Measurements from ENCODE around the gene YWHAB.
A peak's percentile ranks its signal among the peaks of the same experiment; 100 is the strongest.

The YWHAB gene

GRCh38 chr20:44914924-44915323, 29.4 kb downstream of the YWHAB start:
- DNase-seq (ENCODE audit: low read depth): no peak

DNA sequence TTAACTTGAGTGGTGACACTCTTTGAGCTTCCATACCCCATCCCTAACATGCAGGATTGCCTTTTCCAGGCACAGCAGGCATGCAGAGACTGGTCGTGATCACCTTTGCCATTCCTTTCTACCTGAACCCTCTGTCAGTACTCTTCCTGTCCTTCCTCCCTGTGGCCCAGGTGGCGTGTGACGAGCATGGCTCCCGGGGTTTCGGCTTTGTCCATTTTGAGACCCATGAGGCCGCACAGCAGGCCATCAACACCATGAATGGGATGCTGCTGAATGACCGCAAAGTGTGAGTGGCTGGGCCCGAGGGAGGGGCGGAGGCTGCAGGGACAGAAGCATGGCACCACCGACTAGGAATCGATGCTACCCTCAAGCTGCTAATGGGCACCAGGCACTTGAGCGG, 31.1 kb downstream of the YWHAB start:
- DNase-seq (ENCODE audit: low read depth): no peak

DNA sequence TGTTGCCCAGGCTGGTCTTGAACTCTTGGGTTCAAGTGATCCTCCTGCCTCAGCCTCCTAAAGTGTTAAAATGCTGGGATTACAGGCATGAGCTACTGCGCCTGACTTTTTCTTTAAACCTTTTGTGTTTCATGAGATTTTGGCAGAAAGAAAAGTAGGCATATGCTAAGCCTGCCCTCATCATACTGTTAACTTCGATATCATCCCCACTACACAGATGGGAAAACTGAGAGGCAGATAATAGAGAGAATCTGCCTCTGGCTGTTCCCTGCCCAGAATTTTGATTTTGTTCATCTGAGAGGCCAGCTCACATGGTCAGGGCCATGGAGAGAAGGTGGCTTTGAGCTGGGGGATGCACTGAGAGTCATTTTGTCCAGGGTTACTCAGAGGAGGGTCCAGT, 31.9 kb downstream of the YWHAB start:
- no peak for DNase-seq (ENCODE audit: low read depth)

GRCh38 chr20:44918342-44918741, 32.8 kb downstream of the YWHAB start:
- DNase-seq (ENCODE audit: low read depth): no peak

GRCh38 chr20:44918761-44919160, 33.3 kb downstream of the YWHAB start:
- DNase-seq (ENCODE audit: low read depth): no peak

DNA sequence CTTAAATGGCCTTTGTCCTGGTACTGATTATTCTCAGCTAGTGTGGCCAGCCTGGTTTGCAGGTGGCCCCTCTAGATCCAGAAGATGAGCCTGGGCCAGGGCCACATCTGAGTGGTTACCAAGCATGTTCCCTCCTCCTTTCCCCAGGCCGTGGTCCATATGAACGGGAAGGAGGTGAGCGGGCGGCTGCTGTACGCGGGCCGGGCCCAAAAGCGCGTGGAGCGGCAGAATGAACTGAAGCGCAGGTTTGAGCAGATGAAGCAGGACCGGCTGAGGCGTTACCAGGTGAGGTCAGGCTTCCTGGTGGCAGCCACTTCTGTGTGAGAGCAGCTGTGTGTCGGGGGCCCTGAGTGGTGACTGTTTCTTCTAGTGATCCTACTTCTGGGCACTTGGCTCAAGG, 35.9 kb downstream of the YWHAB start:
- DNase-seq (ENCODE audit: low read depth): no peak

GRCh38 chr20:44924541-44924940, 39.0 kb downstream of the YWHAB start:
- DNase-seq (ENCODE audit: low read depth): no peak

DNA sequence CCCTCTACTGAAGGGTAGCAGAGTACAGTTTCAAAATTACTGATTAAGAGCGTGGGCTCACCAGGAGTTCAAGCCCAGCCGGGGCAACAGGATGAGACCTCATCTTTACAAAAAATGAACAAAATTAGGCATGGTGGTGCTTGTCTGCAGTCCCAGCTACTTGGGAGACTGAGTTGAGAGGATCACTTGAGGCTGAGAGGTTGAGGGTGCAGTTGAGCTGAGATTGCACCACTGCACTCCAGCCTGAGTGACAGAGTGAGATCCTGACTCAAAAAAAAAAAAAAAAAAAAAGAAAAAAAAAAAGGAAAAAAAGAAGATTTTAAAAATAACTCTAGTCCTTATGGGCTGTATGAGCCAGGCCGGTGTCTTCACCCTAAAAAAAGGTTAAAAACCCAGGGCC, 43.1 kb downstream of the YWHAB start:
- no peak for DNase-seq (ENCODE audit: low read depth)

- DNase-seq (ENCODE audit: low read depth): no peak
These were observed 45.1 kb downstream of the YWHAB start for GRCh38 chr20:44930517-44931168.

DNA sequence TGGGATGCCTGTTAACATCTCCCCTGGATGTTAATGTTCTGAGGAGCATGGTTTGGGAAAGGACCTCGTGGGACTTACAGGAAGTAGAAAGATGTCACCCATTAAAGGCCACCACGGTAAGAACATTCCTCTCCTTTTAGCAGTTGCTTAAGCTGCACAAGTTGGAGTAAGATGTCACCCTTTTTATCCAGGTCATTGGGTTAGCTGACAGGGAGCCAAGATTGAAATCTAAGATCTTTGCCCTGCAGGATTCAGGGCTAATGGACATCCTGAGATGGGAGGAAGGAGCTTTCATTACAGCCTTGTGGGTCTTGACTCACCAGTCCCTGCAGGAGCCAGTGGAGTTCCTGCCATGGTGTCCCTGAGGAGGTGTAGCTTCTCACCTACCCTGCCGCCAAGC, 46.4 kb downstream of the YWHAB start:
- peak; percentile 20 for DNase-seq (ENCODE audit: low read depth)

GRCh38 chr20:44932916-44933315, 47.4 kb downstream of the YWHAB start:
- no peak for DNase-seq (ENCODE audit: low read depth)

DNA sequence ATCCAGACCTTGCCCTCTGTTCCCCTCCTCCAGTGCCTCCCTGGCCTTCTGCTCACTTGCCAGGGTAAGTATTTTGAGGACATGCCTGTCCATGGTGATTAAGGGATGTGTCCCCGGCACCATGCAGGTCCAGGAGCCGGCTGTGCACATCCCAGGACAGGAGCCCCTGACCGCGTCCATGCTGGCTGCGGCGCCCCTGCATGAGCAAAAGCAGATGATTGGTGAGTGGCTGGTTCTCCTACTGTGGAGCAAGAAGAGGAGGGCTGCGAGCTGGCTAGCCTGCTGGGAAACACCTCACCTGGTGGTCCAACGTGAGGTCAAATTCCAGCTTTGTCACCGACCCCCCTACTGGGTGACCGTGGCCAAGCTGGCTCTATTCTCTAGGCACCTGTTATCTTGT, 51.0 kb downstream of the YWHAB start:
- DNase-seq (ENCODE audit: low read depth): no peak

DNA sequence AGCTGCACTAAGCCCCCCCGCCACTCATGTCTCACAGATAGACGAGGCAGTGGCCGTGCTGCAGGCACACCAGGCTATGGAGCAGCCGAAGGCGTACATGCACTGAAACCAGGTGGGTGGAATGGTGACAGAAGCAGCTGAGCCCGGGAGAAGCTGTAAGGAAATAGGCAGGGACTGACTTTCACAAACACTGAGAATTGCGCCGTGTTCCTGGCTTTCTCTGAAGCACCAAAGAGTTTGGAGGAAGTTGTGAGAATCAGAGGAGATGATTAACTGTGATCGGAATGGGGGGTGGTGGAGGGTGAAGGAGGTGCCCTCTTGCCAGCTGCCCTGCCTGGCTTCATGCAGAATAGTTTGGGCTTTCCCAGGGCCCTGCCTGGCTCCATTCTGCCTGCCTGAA, 53.1 kb downstream of the YWHAB start:
- DNase-seq (ENCODE audit: low read depth): peak; percentile 21

- DNase-seq (ENCODE audit: low read depth): no peak
These were observed 55.7 kb downstream of the YWHAB start for GRCh38 chr20:44941120-44941691.

DNA sequence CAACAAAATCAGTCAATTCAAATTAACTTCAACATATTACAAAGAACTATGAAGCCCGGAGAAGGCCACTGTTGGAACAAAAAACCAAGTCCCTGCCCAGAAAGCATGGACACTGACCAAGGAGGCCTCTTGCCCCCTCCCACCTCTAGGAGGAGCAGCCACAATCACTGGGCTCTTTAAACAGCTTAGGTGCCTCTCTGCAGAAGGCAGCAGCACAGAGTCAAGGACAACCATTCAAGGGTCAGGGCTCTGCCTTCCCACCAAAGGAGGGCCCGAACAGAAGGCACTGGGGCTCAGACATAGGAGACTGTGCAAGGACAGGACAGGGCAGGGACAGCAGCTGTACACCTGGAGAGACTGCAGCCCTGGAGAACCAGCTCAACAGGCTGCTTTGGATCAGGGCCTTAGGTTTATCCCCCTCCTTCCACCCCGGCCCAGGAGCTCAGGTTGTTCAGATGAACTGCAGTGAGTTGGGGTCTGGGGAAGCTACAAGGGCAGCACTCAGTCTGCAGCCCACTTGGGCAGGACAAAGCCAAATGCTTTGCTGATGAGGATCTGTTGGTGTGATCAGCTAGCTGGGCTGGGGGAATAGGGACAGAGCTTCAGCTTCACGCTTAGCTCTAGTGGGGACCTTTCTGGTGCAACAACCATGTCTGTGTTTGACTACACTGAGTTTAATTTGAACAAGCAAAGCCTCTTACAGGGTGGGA, 56.9 kb downstream of the YWHAB start:
- no peak for DNase-seq (ENCODE audit: low read depth)

DNA sequence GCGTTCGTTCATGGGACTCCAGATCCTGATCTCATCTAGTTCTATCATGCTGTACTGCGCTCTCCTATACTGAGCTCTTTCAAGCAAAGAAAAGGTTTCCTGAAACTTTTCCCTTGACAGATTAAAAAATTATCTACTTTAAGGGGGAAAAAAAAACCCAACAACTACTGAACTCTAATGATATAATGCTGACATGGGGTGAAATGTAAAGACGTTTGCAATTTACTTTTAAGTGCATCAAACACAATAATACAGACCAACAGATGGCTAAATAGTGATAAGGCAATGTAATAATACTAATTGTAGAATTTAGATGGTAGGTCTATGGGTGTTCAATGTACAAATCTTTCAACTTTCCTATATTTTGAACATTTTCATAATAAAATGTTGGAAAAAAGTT, 58.3 kb downstream of the YWHAB start:
- DNase-seq (ENCODE audit: low read depth): no peak

DNA sequence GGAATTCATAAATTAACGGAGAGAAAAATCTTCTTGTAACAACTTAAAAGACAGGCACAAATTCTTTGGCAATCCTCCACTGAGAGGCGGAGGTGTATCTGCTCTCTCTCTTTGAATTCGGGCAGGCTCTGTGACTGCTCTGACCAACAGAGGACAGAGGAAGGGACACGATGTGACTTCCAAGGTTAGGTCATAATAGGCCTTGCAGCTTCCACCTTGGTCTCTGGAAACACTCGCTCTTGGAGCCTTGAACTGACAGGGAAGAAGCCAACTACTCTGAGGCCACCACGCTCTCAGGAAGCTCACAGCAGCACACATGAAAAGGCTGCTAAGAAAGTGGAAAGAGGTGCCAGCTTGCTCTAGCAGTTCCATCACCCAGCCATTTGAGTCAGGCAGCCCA, 59.8 kb downstream of the YWHAB start:
- DNase-seq (ENCODE audit: low read depth): no peak

DNA sequence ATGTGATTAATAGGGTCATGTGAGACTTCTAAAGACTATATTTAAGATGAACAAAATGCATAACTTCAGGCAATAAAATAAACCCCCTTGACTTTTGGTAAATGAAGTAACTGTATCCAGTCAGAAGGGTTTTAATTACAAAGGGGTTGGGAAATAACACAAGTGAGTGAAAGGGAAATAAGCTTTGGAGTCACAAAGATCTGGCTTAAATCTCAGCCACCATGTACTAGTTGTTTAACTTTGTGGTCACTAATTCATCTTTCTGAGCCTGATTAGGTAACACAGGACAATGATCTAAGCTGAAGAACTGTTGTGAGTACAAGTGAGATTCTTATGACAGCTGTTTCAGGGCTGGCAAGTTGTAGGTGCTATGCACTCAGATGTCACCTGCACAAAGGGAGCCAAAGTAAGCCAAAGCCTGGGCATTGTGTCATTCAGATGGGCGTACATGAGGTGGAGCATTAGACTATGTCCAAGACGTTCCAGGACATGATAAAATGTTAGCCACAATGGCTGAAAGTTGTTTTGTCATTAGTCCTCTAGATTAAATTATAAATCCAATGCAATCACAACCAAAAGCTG, 60.9 kb downstream of the YWHAB start:
- DNase-seq (ENCODE audit: low read depth): peak; percentile 79

DNA sequence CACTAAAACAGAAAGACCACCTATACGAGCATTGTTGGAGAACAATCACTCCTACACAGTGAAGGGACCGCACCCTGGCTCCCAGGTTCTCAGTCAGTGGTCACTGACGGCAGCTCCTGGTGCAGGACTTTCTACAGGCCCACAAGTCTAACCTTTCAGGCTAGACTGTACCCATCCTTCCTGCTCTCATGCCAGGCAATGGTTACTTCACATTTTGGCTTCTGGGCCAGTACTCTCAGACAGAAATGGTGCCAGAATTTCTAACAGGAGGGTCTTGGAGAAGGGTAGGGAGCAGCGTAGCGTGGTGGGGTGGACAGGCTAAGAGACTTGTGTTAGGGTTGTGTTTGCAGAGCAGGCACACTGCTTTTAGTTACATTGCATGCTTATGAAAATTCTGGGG, 62.6 kb downstream of the YWHAB start:
- DNase-seq (ENCODE audit: low read depth): no peak

GRCh38 chr20:44948513-44948912, 63.0 kb downstream of the YWHAB start:
- DNase-seq (ENCODE audit: low read depth): no peak

- no peak for DNase-seq (ENCODE audit: low read depth)
These were observed 64.9 kb downstream of the YWHAB start for GRCh38 chr20:44950368-44950767.

DNA sequence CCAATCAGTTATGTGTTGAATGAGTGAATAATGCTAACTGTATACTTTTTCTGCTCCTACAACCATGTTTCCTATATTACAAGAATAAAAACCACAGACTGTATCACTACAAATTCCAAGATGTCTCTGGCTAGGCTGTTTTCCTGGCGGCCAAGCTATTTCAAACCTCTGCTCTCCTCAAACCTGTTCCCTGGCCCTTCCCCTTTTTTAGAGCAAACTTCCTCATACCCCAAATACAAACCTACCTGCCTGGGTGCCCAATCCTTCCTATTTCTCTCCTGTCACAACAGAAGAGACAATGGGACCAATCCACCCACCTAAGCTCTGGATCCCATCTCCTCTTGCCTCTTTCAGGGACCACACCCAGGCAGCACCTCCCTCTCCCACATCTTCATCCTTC, 67.2 kb downstream of the YWHAB start:
- DNase-seq (ENCODE audit: low read depth): no peak

DNA sequence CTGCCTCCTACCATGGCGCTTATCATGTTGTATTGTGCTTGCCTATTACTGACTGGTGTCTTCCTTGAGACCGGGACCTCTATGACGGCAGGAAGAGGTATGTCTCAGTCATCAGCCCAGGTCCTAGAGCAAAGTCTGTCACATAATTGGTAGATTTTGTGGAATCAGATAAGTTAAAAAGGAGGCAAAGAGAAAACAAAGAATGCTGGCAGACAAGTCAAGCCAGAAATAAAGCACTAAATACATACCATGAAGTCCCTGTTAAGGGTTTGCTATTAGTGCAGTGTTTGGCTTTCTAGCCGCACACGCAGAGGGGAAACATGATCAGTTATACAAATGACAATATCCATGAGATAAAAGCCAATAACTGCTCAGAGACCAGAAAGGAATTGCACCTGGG, 68.7 kb downstream of the YWHAB start:
- DNase-seq (ENCODE audit: low read depth): no peak

Data from fibroblast of gingiva (primary cell).